DMS153 treated with DMSO at 0.1 percent for 48 hours (cell line): ENCODE measurements around the gene TNFAIP6.
"Not testable (repeated sequence)": the region's sequence is repeated elsewhere in the genome, so short reads cannot be mapped to it uniquely, and the experiment has no call there.

ENCODE experiments used
- DNase-seq: peaks from one replicate; lab custom pipeline; 2025; ENCODE audit not compliant: unreplicated experiment; lab: John Stamatoyannopoulos, UW

The TNFAIP6 gene

DNA sequence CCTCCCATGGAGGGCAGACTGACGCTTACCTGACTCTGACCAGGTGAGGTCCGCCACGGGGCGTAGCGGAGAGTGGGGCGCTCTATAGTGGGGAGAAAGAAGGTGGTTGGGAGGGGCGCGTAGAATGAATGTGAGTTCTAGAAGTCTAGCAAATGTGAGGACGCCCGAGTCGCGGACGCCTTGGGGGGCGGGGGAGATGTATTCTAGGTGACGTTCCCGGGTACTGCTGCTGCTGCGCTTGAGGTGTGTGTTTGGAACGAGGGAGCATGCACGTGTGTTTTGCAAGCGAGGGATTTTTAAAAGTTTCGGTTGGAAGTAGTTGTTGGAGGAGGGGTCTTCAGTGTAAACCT, 53.1 kb downstream of the TNFAIP6 start:
- no peak for DNase-seq

DNA sequence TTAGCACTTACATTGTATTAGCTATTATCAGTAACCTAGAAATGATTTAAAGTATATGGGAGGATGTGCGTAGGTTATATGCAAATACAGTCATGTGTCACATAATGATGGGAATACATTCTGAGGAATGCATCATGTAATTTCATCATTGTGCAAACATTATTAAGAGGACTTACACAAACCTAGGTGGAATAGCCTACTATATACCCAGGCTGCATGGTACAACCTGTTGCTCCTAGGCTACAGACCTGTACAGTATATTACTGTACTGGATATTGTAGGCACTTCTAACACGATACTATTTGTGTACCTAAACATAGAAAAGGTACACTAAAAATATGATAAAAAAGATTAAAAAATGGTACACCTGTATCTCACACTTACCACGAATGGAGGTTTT, 60.3 kb downstream of the TNFAIP6 start:
- no peak for DNase-seq

DNA sequence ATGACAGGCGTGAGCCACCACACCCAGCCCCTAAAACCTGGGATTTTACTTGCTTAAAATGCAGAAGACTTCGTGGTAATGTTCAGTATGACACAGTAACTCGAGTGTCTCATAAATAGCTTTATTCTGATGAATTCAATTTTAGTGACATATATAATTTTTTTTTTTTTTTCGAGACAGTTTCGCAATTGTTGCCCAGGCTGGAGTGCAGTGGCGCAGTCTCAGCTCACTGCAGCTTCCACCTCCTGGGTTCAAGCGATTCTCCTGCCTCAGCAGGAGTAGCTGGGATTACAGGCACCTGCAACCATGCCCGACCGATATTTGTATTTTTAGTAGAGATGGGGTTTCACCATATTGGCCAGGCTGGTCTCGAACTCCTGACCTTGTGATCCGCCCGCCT, 64.3 kb downstream of the TNFAIP6 start:
- not testable (repeated sequence) for DNase-seq

DNA sequence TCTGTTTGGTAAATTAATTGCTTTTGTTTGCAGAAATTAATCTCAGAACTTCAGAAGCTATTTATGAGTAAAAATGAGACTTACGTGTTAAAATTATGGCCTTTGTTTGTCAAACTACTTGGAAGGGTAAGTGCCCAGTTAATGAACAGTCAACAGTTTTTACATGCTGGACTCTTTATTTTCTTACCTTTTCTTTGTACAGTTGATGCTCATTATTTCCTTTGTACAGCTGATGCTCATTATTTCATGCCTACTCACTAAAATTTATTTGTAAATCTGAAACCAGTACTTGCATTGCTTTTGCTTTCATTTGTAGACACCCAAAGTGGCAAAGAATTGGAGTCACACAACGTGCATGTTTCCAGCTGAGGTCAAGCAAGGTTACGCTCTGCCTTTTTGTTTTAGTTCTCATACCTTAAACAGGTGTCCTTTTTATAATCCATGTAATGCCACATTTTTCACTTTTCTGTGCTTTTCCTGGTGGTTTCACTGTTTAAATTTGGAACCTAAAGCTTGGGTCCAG, 65.6 kb downstream of the TNFAIP6 start:
- no peak for DNase-seq

DNA sequence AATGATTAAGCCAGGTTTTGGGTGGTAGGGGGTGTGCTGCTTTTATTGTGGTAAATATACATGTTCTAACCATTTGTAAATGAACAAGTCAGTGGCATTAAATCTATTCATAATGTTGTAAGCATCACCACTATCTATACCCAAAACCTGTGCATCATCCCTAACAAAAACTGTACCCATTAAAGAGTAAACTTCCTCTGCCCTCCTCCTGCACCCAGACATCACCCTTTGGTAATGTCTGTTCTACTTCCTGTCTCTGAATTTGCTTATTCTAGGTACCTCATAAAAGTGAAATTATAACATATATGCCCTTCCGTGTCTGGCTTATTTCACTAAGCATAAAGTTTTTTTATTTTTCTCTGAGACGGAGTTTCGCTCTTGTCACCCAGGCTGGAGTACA, 66.4 kb downstream of the TNFAIP6 start:
- DNase-seq = no peak
